ENCODE results near the gene FADS2.

Gene FADS2

DNA sequence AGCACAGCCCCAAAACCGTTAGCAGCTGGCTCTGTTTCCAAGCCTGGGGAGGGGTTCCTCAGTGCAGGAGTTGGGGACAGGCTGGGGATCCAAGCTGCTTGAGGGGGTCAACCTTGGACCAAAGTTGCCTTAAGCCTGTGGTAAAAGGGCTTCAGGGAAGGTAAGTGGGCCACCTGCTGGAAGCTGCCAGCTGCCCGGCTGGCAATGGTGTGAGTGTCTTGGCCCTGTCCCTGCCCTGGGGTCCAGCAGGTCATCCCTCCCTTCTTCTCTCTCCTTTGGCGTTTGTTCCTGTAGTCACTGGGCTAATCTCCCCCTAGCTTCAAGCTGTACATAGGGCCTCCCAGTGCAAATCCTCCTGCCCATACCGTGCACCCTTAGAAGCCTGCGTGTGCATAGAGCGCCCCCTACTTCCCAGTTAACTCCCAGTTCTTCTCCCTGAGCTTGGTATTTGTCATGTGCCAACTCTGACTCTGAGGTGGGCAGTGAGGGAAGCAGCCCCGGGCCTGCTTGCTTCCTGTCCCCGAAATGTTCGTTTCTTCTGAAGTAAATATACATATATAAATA lies 40.1 kb upstream of the FADS2 start:
- TF ChIP-seq, protein P1, sequence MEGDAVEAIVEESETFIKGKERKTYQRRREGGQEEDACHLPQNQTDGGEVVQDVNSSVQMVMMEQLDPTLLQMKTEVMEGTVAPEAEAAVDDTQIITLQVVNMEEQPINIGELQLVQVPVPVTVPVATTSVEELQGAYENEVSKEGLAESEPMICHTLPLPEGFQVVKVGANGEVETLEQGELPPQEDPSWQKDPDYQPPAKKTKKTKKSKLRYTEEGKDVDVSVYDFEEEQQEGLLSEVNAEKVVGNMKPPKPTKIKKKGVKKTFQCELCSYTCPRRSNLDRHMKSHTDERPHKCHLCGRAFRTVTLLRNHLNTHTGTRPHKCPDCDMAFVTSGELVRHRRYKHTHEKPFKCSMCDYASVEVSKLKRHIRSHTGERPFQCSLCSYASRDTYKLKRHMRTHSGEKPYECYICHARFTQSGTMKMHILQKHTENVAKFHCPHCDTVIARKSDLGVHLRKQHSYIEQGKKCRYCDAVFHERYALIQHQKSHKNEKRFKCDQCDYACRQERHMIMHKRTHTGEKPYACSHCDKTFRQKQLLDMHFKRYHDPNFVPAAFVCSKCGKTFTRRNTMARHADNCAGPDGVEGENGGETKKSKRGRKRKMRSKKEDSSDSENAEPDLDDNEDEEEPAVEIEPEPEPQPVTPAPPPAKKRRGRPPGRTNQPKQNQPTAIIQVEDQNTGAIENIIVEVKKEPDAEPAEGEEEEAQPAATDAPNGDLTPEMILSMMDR (IDR thresholded peaks at IDR 0.05), result peak; percentile 51
- H3K9me3 Mint-ChIP-seq, result no peaks in the 10 kb centered on the region
- H3K27ac Mint-ChIP-seq, result peak overlapping the region; percentile 59
- H3K4me3 Mint-ChIP-seq, result no peak overlapping the region
- H3K27me3 Mint-ChIP-seq (ENCODE audit: low read depth, poor library complexity), result no peaks in the 10 kb centered on the region
- H3K36me3 Mint-ChIP-seq (ENCODE audit: low read depth), result peaks cover 44% of the 10 kb centered on the region
- peaks cover 56% of the 10 kb centered on the region for H3K4me1 Mint-ChIP-seq
- peak; percentile 39 for DNase-seq

- peaks cover 40% of the 10 kb centered on the region for H3K36me3 Mint-ChIP-seq (ENCODE audit: low read depth)
Measured at GRCh38 chr11:61791737-61792309, 36.3 kb upstream of the FADS2 start.

GRCh38 chr11:61792310-61793082 lies 35.6 kb upstream of the FADS2 start, which contains the start of the genes FEN1 and TMEM258:
FEN1 (plus strand) TSS chr11:61792911; CDS start chr11:61795362, 2,451 bp downstream.
TMEM258 (minus strand) TSS chr11:61792599; CDS start chr11:61792558, 41 bp downstream.
- Mint-ChIP-seq H3K4me3 (peak within 1 kb of the TSS; percentile 96), H3K27me3 (ENCODE audit: low read depth, poor library complexity) (no peaks in the 10 kb centered on the region), H3K27ac (peak within 1 kb of the TSS; percentile 100), H3K9me3 (no peaks in the 10 kb centered on the region), H3K4me1 (peaks cover 48% of the 10 kb centered on the region), H3K36me3 (ENCODE audit: low read depth) (peaks cover 45% of the 10 kb centered on the region)
- DNase-seq, result peak; percentile 86
- TF ChIP-seq, protein P1 (IDR thresholded peaks at IDR 0.05), result no peak

More at GRCh38 chr11:61791737-61792309, 36.3 kb upstream of the FADS2 start:
- Mint-ChIP-seq H3K4me3 (peak overlapping the region; percentile 96), H3K27ac (peak overlapping the region; percentile 100), H3K4me1 (peaks cover 45% of the 10 kb centered on the region), H3K9me3 (no peaks in the 10 kb centered on the region), H3K27me3 (ENCODE audit: low read depth, poor library complexity) (no peaks in the 10 kb centered on the region)
- TF ChIP-seq, protein P1 (IDR thresholded peaks at IDR 0.05), result no peak
- DNase-seq, result peak; percentile 65

- Mint-ChIP-seq H3K4me1 (peaks cover 44% of the 10 kb centered on the region), H3K27ac (peak overlapping the region; percentile 95), H3K9me3 (no peaks in the 10 kb centered on the region), H3K4me3 (peak overlapping the region; percentile 96), H3K36me3 (ENCODE audit: low read depth) (peaks cover 40% of the 10 kb centered on the region), H3K27me3 (ENCODE audit: low read depth, poor library complexity) (no peaks in the 10 kb centered on the region)
- TF ChIP-seq, protein P1 (IDR thresholded peaks at IDR 0.05), result no peak
- DNase-seq, result no peak
Measured at GRCh38 chr11:61793083-61793828, 34.8 kb upstream of the FADS2 start.

GRCh38 chr11:61793829-61794204 lies 34.3 kb upstream of the FADS2 start:
- TF ChIP-seq, protein P1 (IDR thresholded peaks at IDR 0.05), result no peak
- no peak for DNase-seq
- H3K36me3 Mint-ChIP-seq (ENCODE audit: low read depth), result peaks cover 35% of the 10 kb centered on the region
- peak overlapping the region; percentile 95 for H3K27ac Mint-ChIP-seq
- no peaks in the 10 kb centered on the region for H3K9me3 Mint-ChIP-seq
- H3K27me3 Mint-ChIP-seq (ENCODE audit: low read depth, poor library complexity), result no peaks in the 10 kb centered on the region
- H3K4me3 Mint-ChIP-seq, result peak overlapping the region; percentile 96
- peaks cover 47% of the 10 kb centered on the region for H3K4me1 Mint-ChIP-seq
